GM18498 (cell line): ENCODE measurements around the gene LACTBL1.

Experiments
- ATAC-seq: cut with Tn5 transposase; IDR thresholded peaks from one replicate; pipeline ENCODE4 v1.9.1; 2021; ENCODE audit warnings: mild to moderate bottlenecking, moderate library complexity; ENCODE audit not compliant: unreplicated experiment

LACTBL1 gene

GRCh38 chr1:22976461-22977243 lies 4.0 kb upstream of the LACTBL1 start:
- ATAC-seq, result peak; percentile 53

- no peak for ATAC-seq
These were observed 3.4 kb upstream of the LACTBL1 start for GRCh38 chr1:22976127-22976460.

GRCh38 chr1:22975694-22976093 lies 3.0 kb upstream of the LACTBL1 start:
- no peak for ATAC-seq

- ATAC-seq, result no peak
These were observed 858 bp downstream of the LACTBL1 start for GRCh38 chr1:22971611-22972405.

GRCh38 chr1:22971161-22971560 lies 1.5 kb downstream of the LACTBL1 start:
- ATAC-seq, result no peak

- no peak for ATAC-seq
These were observed 2.6 kb downstream of the LACTBL1 start for GRCh38 chr1:22970096-22970495.

- ATAC-seq, result no peak
These were observed 3.4 kb downstream of the LACTBL1 start for GRCh38 chr1:22969304-22969709.

GRCh38 chr1:22967833-22968232 lies 4.8 kb downstream of the LACTBL1 start:
- no peak for ATAC-seq

- ATAC-seq, result no peak
These were observed 6.4 kb downstream of the LACTBL1 start for GRCh38 chr1:22966309-22966708.

- ATAC-seq, result no peak
These were observed 9.5 kb downstream of the LACTBL1 start for GRCh38 chr1:22963044-22963677.

GRCh38 chr1:22962558-22962957 lies 10.1 kb downstream of the LACTBL1 start:
- no peak for ATAC-seq

GRCh38 chr1:22959545-22960360 lies 12.9 kb downstream of the LACTBL1 start:
- no peak for ATAC-seq

- ATAC-seq, result no peak
These were observed 14.1 kb downstream of the LACTBL1 start for GRCh38 chr1:22958556-22958955.

GRCh38 chr1:22957066-22957465 lies 15.6 kb downstream of the LACTBL1 start:
- no peak for ATAC-seq

- no peak for ATAC-seq
These were observed 17.5 kb downstream of the LACTBL1 start for GRCh38 chr1:22955146-22955545.

GRCh38 chr1:22953740-22954141 lies 18.9 kb downstream of the LACTBL1 start:
- ATAC-seq, result no peak

- ATAC-seq, result no peak
These were observed 19.5 kb downstream of the LACTBL1 start for GRCh38 chr1:22953057-22953739.

- no peak for ATAC-seq
These were observed 20.0 kb downstream of the LACTBL1 start for GRCh38 chr1:22952694-22953056.

- ATAC-seq, result no peak
These were observed 20.9 kb downstream of the LACTBL1 start for GRCh38 chr1:22951796-22952195.

GRCh38 chr1:22949822-22950331 lies 22.8 kb downstream of the LACTBL1 start:
- ATAC-seq, result no peak
